Hepatocyte (in vitro differentiated cells): ENCODE data around the gene LRRC8A. TPM values are rescaled to one million over a fixed set of nuclear protein-coding genes. Genes with fewer than 3 reads are reported as not detected.

Source experiments
- DNase-seq: peaks from one replicate; pipeline ENCODE4 v3.0.0-alpha.2; 2016; ENCODE audit warnings: low spot score
- H2AFZ ChIP-seq: fragments of 200-600 bp; sonication (generic); 2 replicates; pipeline ENCODE4 v1.6.0; 2016; ENCODE audit warnings: antibody characterized with exemption, mild to moderate bottlenecking
- H3K27ac ChIP-seq: fragments of 200-600 bp; sonication (generic); 2 replicates; pipeline ENCODE4 v1.5.1; 2016; ENCODE audit warnings: mild to moderate bottlenecking
- H3K27me3 ChIP-seq: fragments of 200-600 bp; sonication (generic); 2 replicates; pipeline ENCODE4 v1.6.1; 2016
- H3K36me3 ChIP-seq: fragments of 200-600 bp; sonication (generic); replicated peaks from 2 replicates; pipeline ENCODE4 v1.5.1; 2016; ENCODE audit warnings: low read depth; ENCODE audit not compliant: insufficient read depth
- H3K4me1 ChIP-seq: fragments of 200-600 bp; sonication (generic); 2 replicates; pipeline ENCODE4 v1.5.1; 2016; ENCODE audit warnings: mild to moderate bottlenecking, moderate library complexity; ENCODE audit not compliant: insufficient read depth
- H3K4me2 ChIP-seq: fragments of 200-600 bp; sonication (generic); 2 replicates; pipeline ENCODE4 v1.6.0; 2016
- H3K4me3 ChIP-seq: fragments of 200-600 bp; sonication (generic); 2 replicates; pipeline ENCODE4 v1.5.1; 2016; ENCODE audit warnings: mild to moderate bottlenecking
- H3K79me2 ChIP-seq: fragments of 200-600 bp; sonication (generic); 2 replicates; pipeline ENCODE4 v1.6.0; 2017; ENCODE audit warnings: mild to moderate bottlenecking
- H3K9me2 ChIP-seq: fragments of 200-600 bp; sonication (generic); replicated peaks from 2 replicates; pipeline ENCODE4 v1.6.0; 2017; ENCODE audit warnings: mild to moderate bottlenecking; ENCODE audit not compliant: insufficient read depth
- H3K9me3 ChIP-seq: fragments of 200-600 bp; sonication (generic); 2 replicates; pipeline ENCODE4 v1.5.1; 2016; ENCODE audit warnings: low read depth, mild to moderate bottlenecking
- H4K20me1 ChIP-seq: fragments of 200-600 bp; sonication (generic); 2 replicates; pipeline ENCODE4 v1.6.0; 2016; ENCODE audit warnings: mild to moderate bottlenecking; ENCODE audit not compliant: insufficient read depth, poor library complexity, severe bottlenecking
- CTCF ChIP-seq: fragments of 200-600 bp; sonication (generic); IDR thresholded peaks from 2 replicates; pipeline ENCODE4 v1.5.1; 2016; ENCODE audit warnings: antibody characterized with exemption, mild to moderate bottlenecking; ENCODE audit not compliant: poor library complexity
- EZH2 ChIP-seq: fragments of 200-600 bp; sonication (generic); IDR thresholded peaks from 2 replicates; pipeline ENCODE4 v1.6.1; 2016; ENCODE audit warnings: antibody characterized with exemption, mild to moderate bottlenecking, borderline replicate concordance
- EZH2phosphoT487 ChIP-seq: fragments of 200-600 bp; sonication (generic); IDR thresholded peaks from one replicate; pipeline ENCODE4 v1.6.1; 2018; ENCODE audit warnings: antibody characterized with exemption, mild to moderate bottlenecking, low read depth, moderate library complexity; ENCODE audit not compliant: unreplicated experiment, severe bottlenecking
- WGBS: methylation state at CpG from one replicate; pipeline ENCODE4 v1.1.6; 2016; ENCODE audit warnings: low lambda C conversion rate; ENCODE audit errors: missing lambda C conversion rate; 5-methylcytosine and 5-hydroxymethylcytosine counted together
- polyA plus RNA-seq: library from polyadenylated mRNA; unstranded; fragments of >200 nt; fragmentation: Nextera tagmentation; extraction: Ambion mirVana; gene quantifications from 2 replicates; pipeline ENCODE4 v1.2.1, GENCODE V29; 2016
- total RNA-seq: library from RNA; depleted of rRNA; stranded (reverse); fragments of >200 nt; gene quantifications from 2 replicates; pipeline ENCODE4 v1.2.3, GENCODE V29; 2014

LRRC8A gene
- total and polyA plus RNA-seq, 2 experiments from 2014 or later: 30.7 to 55.6 TPM

GRCh38 chr9:128923493-128923883, 41.6 kb downstream of the LRRC8A start:
- Histone ChIP-seq H3K27ac (no peak overlapping the region), H3K9me2 (no peaks in the 10 kb centered on the region), H3K9me3 (no peaks in the 10 kb centered on the region), H3K4me2 (no peak overlapping the region), H3K36me3 (no peaks in the 10 kb centered on the region), H3K27me3 (no peaks in the 10 kb centered on the region), H3K4me3 (no peak overlapping the region), H2AFZ (no peak overlapping the region), H3K4me1 (peaks cover 24% of the 10 kb centered on the region), H3K79me2 (peaks cover 7% of the 10 kb centered on the region), H4K20me1 (no peaks in the 10 kb centered on the region)
- WGBS: 90% methylated on average over 6 of the region's 6 CpGs
- TF ChIP-seq EZH2 (no peak), EZH2phosphoT487 (no peak), CTCF (no peak)
- DNase-seq: no peak

- Histone ChIP-seq H3K4me3 (no peak overlapping the region), H3K9me3 (no peaks in the 10 kb centered on the region), H4K20me1 (no peaks in the 10 kb centered on the region), H3K36me3 (no peaks in the 10 kb centered on the region), H3K27ac (no peak overlapping the region), H3K4me2 (no peak overlapping the region), H3K79me2 (peaks cover 7% of the 10 kb centered on the region), H3K4me1 (no peaks in the 10 kb centered on the region), H2AFZ (no peak overlapping the region), H3K27me3 (no peaks in the 10 kb centered on the region), H3K9me2 (no peaks in the 10 kb centered on the region)
- WGBS: 40% methylated on average over 10 of the region's 10 CpGs
- peak; percentile 75 for DNase-seq
- TF ChIP-seq EZH2 (no peak), EZH2phosphoT487 (no peak), CTCF (peak; percentile 84)
These were observed 45.9 kb downstream of the LRRC8A start for GRCh38 chr9:128927731-128928411.

GRCh38 chr9:128928624-128929023, 46.7 kb downstream of the LRRC8A start:
- H3K4me3 ChIP-seq: no peak overlapping the region
- H4K20me1 ChIP-seq: no peaks in the 10 kb centered on the region
- no peaks in the 10 kb centered on the region for H3K9me3 ChIP-seq
- H3K79me2 ChIP-seq: peaks cover under 1% of the 10 kb centered on the region
- no peak overlapping the region for H2AFZ ChIP-seq
- no peak overlapping the region for H3K27ac ChIP-seq
- no peaks in the 10 kb centered on the region for H3K4me1 ChIP-seq
- H3K36me3 ChIP-seq: no peaks in the 10 kb centered on the region
- 87% methylated on average over 2 of the region's 2 CpGs for WGBS
- no peak for TF ChIP-seq EZH2phosphoT487
- no peak for TF ChIP-seq EZH2
- TF ChIP-seq CTCF: no peak
- H3K9me2 ChIP-seq: no peaks in the 10 kb centered on the region
- DNase-seq: no peak
- H3K4me2 ChIP-seq: no peak overlapping the region
- H3K27me3 ChIP-seq: no peaks in the 10 kb centered on the region

- no peaks in the 10 kb centered on the region for H3K4me1 ChIP-seq
- no peak overlapping the region for H3K27ac ChIP-seq
- no peak overlapping the region for H3K4me2 ChIP-seq
- no peak overlapping the region for H3K4me3 ChIP-seq
- H3K27me3 ChIP-seq: no peaks in the 10 kb centered on the region
- TF ChIP-seq EZH2 (no peak), EZH2phosphoT487 (no peak), CTCF (no peak)
- WGBS: 95% methylated on average over 4 of the region's 4 CpGs
- H4K20me1 ChIP-seq: no peaks in the 10 kb centered on the region
- H3K9me2 ChIP-seq: no peaks in the 10 kb centered on the region
- no peaks in the 10 kb centered on the region for H3K79me2 ChIP-seq
- H3K9me3 ChIP-seq: no peaks in the 10 kb centered on the region
- no peak overlapping the region for H2AFZ ChIP-seq
- no peaks in the 10 kb centered on the region for H3K36me3 ChIP-seq
- DNase-seq: no peak
These were observed 47.6 kb downstream of the LRRC8A start for GRCh38 chr9:128929560-128929959.
